Measurements from ENCODE around the gene CTNS. TPM values are rescaled to one million over a fixed set of nuclear protein-coding genes. Genes with fewer than 3 reads are reported as not detected.

Gene CTNS
- total and polyA plus RNA-seq, 7 experiments from 2014 or later = 4.7 to 15.2 (median 8.8) TPM

GRCh38 chr17:3665834-3666233, 29.3 kb downstream of the CTNS start:
- POLR2A ChIA-PET = no interaction called here
- Histone ChIP-seq H3K36me3 (ENCODE audit: control insufficient read depth in 2 of 3, insufficient read depth in 3 of 3, low read length in 3 of 3) (peaks cover 0 to 4% (median 3%) of the 10 kb centered on the region in 3 experiments), H3K4me1 (ENCODE audit: control insufficient read depth in 2 of 2, insufficient read depth in 2 of 2, low read length in 2 of 2) (peaks cover 8 to 17% of the 10 kb centered on the region in 2 donors), H3K9me3 (ENCODE audit: control insufficient read depth in 2 of 3, low read length in 3 of 3) (no peaks in the 10 kb centered on the region), H3K27ac (ENCODE audit: low read depth, low read length) (no peak overlapping the region), H3K4me3 (ENCODE audit: low read length) (no peak overlapping the region), H3K27me3 (ENCODE audit: control insufficient read depth in 2 of 2, insufficient read depth in 2 of 2, low read length in 2 of 2) (no peaks in the 10 kb centered on the region)
- H3K4me3 Mint-ChIP-seq = peak overlapping the region in 9 of 10 donors; percentile 21 to 93 (median 43)
- peak overlapping the region in 2 of 9 donors; percentile 11 to 36 for H3K27ac Mint-ChIP-seq
- no peaks in the 10 kb centered on the region for H3K9me3 Mint-ChIP-seq
- intact Hi-C loops (cut with micrococcal nuclease) = loop anchor here (5.0 kb wide), 3 partner anchors 56 to 619 kb away; partner anchors contain the start of genes CAMKK1 (in 1 of the 2) and HASPIN (in 1 of the 2)
- ATAC-seq (no peak), DNase-seq (no peak)
- peaks cover 0 to 3% (median 0%) of the 10 kb centered on the region in 5 donors for H3K36me3 Mint-ChIP-seq
- H3K4me1 Mint-ChIP-seq = peaks cover 16 to 38% (median 23%) of the 10 kb centered on the region in 7 donors
- H3K27me3 Mint-ChIP-seq = peaks cover 0 to 2% (median 0%) of the 10 kb centered on the region in 5 donors
- CTCF ChIA-PET = no interaction called here

GRCh38 chr17:3666516-3666915, 30.0 kb downstream of the CTNS start:
- CTCF ChIA-PET = no interaction called here
- Mint-ChIP-seq H3K4me3 (peak overlapping the region in 8 of 10 donors; percentile 10 to 93 (median 44)), H3K27ac (peak overlapping the region in 1 of 9 donors; percentile 33)

GRCh38 chr17:3667366-3668278, 31.1 kb downstream of the CTNS start:
- peak; percentile 1 for ATAC-seq
- H3K4me3 ChIP-seq (ENCODE audit: low read length) = peak overlapping the region; percentile 91

More at GRCh38 chr17:3666516-3666915, 30.0 kb downstream of the CTNS start:
- H3K4me1 Mint-ChIP-seq = peaks cover 17 to 40% (median 25%) of the 10 kb centered on the region in 7 donors
- ATAC-seq = no peak
- H3K36me3 ChIP-seq (ENCODE audit: control insufficient read depth in 2 of 3, insufficient read depth in 3 of 3, low read length in 3 of 3) = peaks cover 0 to 4% (median 3%) of the 10 kb centered on the region in 3 experiments
- no peak overlapping the region for H3K27ac ChIP-seq (ENCODE audit: low read depth, low read length)
- POLR2A ChIA-PET = interaction anchor here (0.7 to 1.0 kb wide), 2 partner anchors 18 to 56 kb away, joined by 3 read pairs; no protein-coding TSS in a partner anchor
- DNase-seq = no peak
- peaks cover 0 to 2% (median 0%) of the 10 kb centered on the region in 5 donors for H3K27me3 Mint-ChIP-seq
- H3K4me3 ChIP-seq (ENCODE audit: low read length) = no peak overlapping the region
- peaks cover 8 to 17% of the 10 kb centered on the region in 2 donors for H3K4me1 ChIP-seq (ENCODE audit: control insufficient read depth in 2 of 2, insufficient read depth in 2 of 2, low read length in 2 of 2)
- no peaks in the 10 kb centered on the region for H3K9me3 ChIP-seq (ENCODE audit: control insufficient read depth in 2 of 3, low read length in 3 of 3)
- H3K9me3 Mint-ChIP-seq = no peaks in the 10 kb centered on the region
- no peaks in the 10 kb centered on the region for H3K27me3 ChIP-seq (ENCODE audit: control insufficient read depth in 2 of 2, insufficient read depth in 2 of 2, low read length in 2 of 2)
- H3K36me3 Mint-ChIP-seq = peaks cover 0 to 3% (median 0%) of the 10 kb centered on the region in 5 donors
- intact Hi-C loops (cut with micrococcal nuclease) = loop anchor here (5.0 kb wide), 3 partner anchors 56 to 619 kb away; partner anchors contain the start of genes CAMKK1 (in 1 of the 2) and HASPIN (in 1 of the 2)

GRCh38 chr17:3668279-3669084, 31.9 kb downstream of the CTNS start, which contains the start of the genes EMC6 and TAX1BP3:
Gene EMC6, plus strand, starts transcription at chr17:3668812. Its CDS starts 335 bp downstream, at chr17:3669147.
Gene TAX1BP3, minus strand, starts transcription at chr17:3668578. Its CDS starts 52 bp downstream, at chr17:3668526.
- H3K4me3 ChIP-seq (ENCODE audit: low read length) = peak within 1 kb of the TSS; percentile 91
- H3K4me1 ChIP-seq (ENCODE audit: control insufficient read depth in 2 of 2, insufficient read depth in 2 of 2, low read length in 2 of 2) = peaks cover 8 to 17% of the 10 kb centered on the region in 2 donors
- peak within 1 kb of the TSS; percentile 82 to 94 (median 91) for H3K4me3 Mint-ChIP-seq
- intact Hi-C loops (cut with micrococcal nuclease) = loop anchor here (1.0 to 5.0 kb wide), 11 partner anchors 28 to 958 kb away; partner anchors contain the start of genes CLUH (in 2 of the 2), CTNS (in 2 of the 2), HASPIN (in 2 of the 2) and NCBP3 (in 2 of the 2)
- peaks cover 21 to 43% (median 30%) of the 10 kb centered on the region in 7 donors for H3K4me1 Mint-ChIP-seq
- peaks cover 0 to 7% (median 3%) of the 10 kb centered on the region in 3 experiments for H3K36me3 ChIP-seq (ENCODE audit: control insufficient read depth in 2 of 3, insufficient read depth in 3 of 3, low read length in 3 of 3)
- peak within 1 kb of the TSS; percentile 63 to 93 (median 85) for H3K27ac Mint-ChIP-seq
- H3K27me3 Mint-ChIP-seq = peaks cover 0 to 2% (median 0%) of the 10 kb centered on the region in 5 donors
- peak within 1 kb of the TSS; percentile 76 for H3K27ac ChIP-seq (ENCODE audit: low read depth, low read length)
- H3K9me3 ChIP-seq (ENCODE audit: control insufficient read depth in 2 of 3, low read length in 3 of 3) = no peaks in the 10 kb centered on the region
- H3K9me3 Mint-ChIP-seq = peaks cover 0 to 2% (median 0%) of the 10 kb centered on the region in 11 donors
- ATAC-seq (peak; percentile 96), DNase-seq (peak; percentile 97 to 100 (median 100))
- CTCF ChIA-PET = interaction anchor here (0.6 kb wide), 1 partner anchor 69 kb away, joined by 4 read pairs; no protein-coding TSS in a partner anchor
- POLR2A ChIA-PET = interaction anchor here (0.9 to 2.1 kb wide), 3 partner anchors 10 to 55 kb away, joined by 3 to 7 read pairs (median 6); partner anchors contain the start of genes CTNS, HASPIN and SHPK
- no peaks in the 10 kb centered on the region for H3K27me3 ChIP-seq (ENCODE audit: control insufficient read depth in 2 of 2, insufficient read depth in 2 of 2, low read length in 2 of 2)
- H3K36me3 Mint-ChIP-seq = peaks cover 0 to 6% (median 0%) of the 10 kb centered on the region in 5 donors

More at GRCh38 chr17:3667366-3668278, 31.1 kb downstream of the CTNS start:
- intact Hi-C loops (cut with micrococcal nuclease) = loop anchor here (1.0 to 5.0 kb wide), 11 partner anchors 29 to 957 kb away; partner anchors contain the start of genes CLUH (in 2 of the 2), CTNS (in 2 of the 2), HASPIN (in 2 of the 2) and NCBP3 (in 2 of the 2)
- Mint-ChIP-seq H3K36me3 (peaks cover 0 to 6% (median 0%) of the 10 kb centered on the region in 5 donors), H3K9me3 (peaks cover 0 to 2% (median 0%) of the 10 kb centered on the region in 11 donors), H3K4me3 (peak overlapping the region; percentile 66 to 94 (median 88)), H3K4me1 (peaks cover 20 to 43% (median 30%) of the 10 kb centered on the region in 7 donors), H3K27ac (peak overlapping the region in 4 of 9 donors; percentile 46 to 63 (median 56)), H3K27me3 (peaks cover 0 to 2% (median 0%) of the 10 kb centered on the region in 5 donors)
- no peak for DNase-seq
- CTCF ChIA-PET = no interaction called here
- H3K9me3 ChIP-seq (ENCODE audit: control insufficient read depth in 2 of 3, low read length in 3 of 3) = no peaks in the 10 kb centered on the region
- peak overlapping the region; percentile 76 for H3K27ac ChIP-seq (ENCODE audit: low read depth, low read length)
- peaks cover 8 to 17% of the 10 kb centered on the region in 2 donors for H3K4me1 ChIP-seq (ENCODE audit: control insufficient read depth in 2 of 2, insufficient read depth in 2 of 2, low read length in 2 of 2)
- POLR2A ChIA-PET = interaction anchor here (1.0 to 2.1 kb wide), 2 partner anchors 19 to 31 kb away, joined by 3 to 7 read pairs; partner anchors contain the start of genes CTNS and SHPK
- no peaks in the 10 kb centered on the region for H3K27me3 ChIP-seq (ENCODE audit: control insufficient read depth in 2 of 2, insufficient read depth in 2 of 2, low read length in 2 of 2)
- peaks cover 0 to 7% (median 3%) of the 10 kb centered on the region in 3 experiments for H3K36me3 ChIP-seq (ENCODE audit: control insufficient read depth in 2 of 3, insufficient read depth in 3 of 3, low read length in 3 of 3)

- Histone ChIP-seq H3K4me3 (ENCODE audit: low read length) (peak overlapping the region; percentile 91), H3K36me3 (ENCODE audit: control insufficient read depth in 2 of 3, insufficient read depth in 3 of 3, low read length in 3 of 3) (peaks cover 0 to 7% (median 3%) of the 10 kb centered on the region in 3 experiments), H3K27me3 (ENCODE audit: control insufficient read depth in 2 of 2, insufficient read depth in 2 of 2, low read length in 2 of 2) (no peaks in the 10 kb centered on the region), H3K9me3 (ENCODE audit: control insufficient read depth in 2 of 3, low read length in 3 of 3) (no peaks in the 10 kb centered on the region), H3K4me1 (ENCODE audit: control insufficient read depth in 2 of 2, insufficient read depth in 2 of 2, low read length in 2 of 2) (peaks cover 8 to 17% of the 10 kb centered on the region in 2 donors), H3K27ac (ENCODE audit: low read depth, low read length) (peak overlapping the region; percentile 76)
- ATAC-seq (no peak), DNase-seq (peak in 1 of 9 donors; percentile 12)
- Mint-ChIP-seq H3K4me1 (peaks cover 21 to 43% (median 30%) of the 10 kb centered on the region in 7 donors), H3K4me3 (peak overlapping the region; percentile 82 to 94 (median 91)), H3K36me3 (peaks cover 0 to 6% (median 0%) of the 10 kb centered on the region in 5 donors), H3K9me3 (peaks cover 0 to 2% (median 0%) of the 10 kb centered on the region in 11 donors), H3K27me3 (peaks cover 0 to 2% (median 0%) of the 10 kb centered on the region in 5 donors), H3K27ac (peak overlapping the region; percentile 42 to 93 (median 85))
- intact Hi-C loops (cut with micrococcal nuclease) = loop anchor here (2.0 to 5.0 kb wide), 4 partner anchors 53 to 958 kb away; partner anchors contain the start of genes CAMKK1 (in 1 of the 2), CLUH (in 1 of the 2) and HASPIN (in 1 of the 2)
- CTCF ChIA-PET = interaction anchor here (0.6 kb wide), 1 partner anchor 69 kb away, joined by 4 read pairs; no protein-coding TSS in a partner anchor
- POLR2A ChIA-PET = interaction anchor here (0.9 to 2.1 kb wide), 3 partner anchors 10 to 54 kb away, joined by 3 to 7 read pairs (median 6); partner anchors contain the start of genes CTNS, HASPIN and SHPK
These were observed 32.5 kb downstream of the CTNS start for GRCh38 chr17:3669085-3669347.

Measured in naive thymus-derived CD4-positive, alpha-beta T cell (primary cell).